Measurements from ENCODE around the gene FGD2.
A peak's percentile ranks its signal among the peaks of the same experiment; 100 is the strongest.

FGD2 gene

GRCh38 chr6:37006793-37007339 is 1.4 kb downstream of the FGD2 start:
- DNase-seq (ENCODE audit: low read depth): peak; percentile 41
- TF ChIP-seq CTCF (conservative IDR thresholded peaks at IDR 0.05; ENCODE audit: control insufficient read depth, insufficient read depth, low read depth, low read length): no peak
- no peak overlapping the region for H3K4me3 ChIP-seq (ENCODE audit: control insufficient read depth, low read depth, low read length)

- DNase-seq (ENCODE audit: low read depth): no peak
- H3K4me3 ChIP-seq (ENCODE audit: control insufficient read depth, low read depth, low read length): no peak overlapping the region
- TF ChIP-seq CTCF (conservative IDR thresholded peaks at IDR 0.05; ENCODE audit: control insufficient read depth, insufficient read depth, low read depth, low read length): no peak
Measured at GRCh38 chr6:37007340-37008043, 2.0 kb downstream of the FGD2 start.

DNA sequence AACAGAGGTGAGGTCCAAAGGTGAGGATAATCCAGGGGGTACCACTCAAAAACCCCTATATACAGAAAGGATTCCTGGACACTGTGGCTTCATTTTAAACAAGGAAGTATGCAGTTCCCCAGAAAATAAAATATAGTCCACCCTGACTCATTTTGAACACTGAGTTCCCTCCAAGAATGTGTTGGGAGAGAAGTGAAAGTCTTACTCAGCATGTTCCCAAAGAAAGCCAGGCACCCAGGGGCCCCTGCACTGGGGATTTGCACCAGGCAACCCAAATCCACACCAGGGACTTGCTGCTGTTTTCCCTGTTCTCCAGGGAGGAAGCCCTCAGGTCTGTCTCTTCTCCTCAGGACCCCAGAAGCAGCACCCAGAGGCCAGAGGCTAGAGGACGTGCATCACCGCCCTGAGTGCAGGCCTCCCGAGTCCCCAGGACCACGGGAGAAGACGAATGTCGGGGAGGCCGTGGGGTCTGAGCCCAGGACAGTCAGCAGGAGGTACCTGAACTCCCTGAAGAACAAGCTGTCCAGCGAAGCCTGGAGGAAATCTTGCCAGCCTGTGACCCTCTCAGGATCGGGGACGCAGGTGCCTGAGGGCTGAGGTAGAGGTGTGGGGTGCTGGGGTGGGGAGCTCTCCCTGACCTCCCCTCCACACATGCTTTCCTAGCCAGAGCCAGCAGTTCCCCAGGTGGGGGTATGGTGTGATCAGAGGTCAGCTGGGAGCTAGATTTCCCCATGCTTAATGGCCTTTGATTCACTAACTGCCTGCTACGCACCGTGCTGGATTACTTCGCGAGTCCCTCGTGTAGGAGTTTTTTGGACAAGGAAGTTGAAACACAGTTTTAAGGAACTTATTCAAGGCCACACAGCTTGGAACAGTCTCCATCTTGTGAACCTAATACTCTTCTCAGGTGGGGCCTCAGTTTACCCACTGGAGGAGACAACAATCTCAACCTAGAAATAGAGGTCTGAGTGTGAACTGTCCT is 3.3 kb downstream of the FGD2 start:
- peak; percentile 11 for DNase-seq (ENCODE audit: low read depth)
- no peak overlapping the region for H3K4me3 ChIP-seq (ENCODE audit: control insufficient read depth, low read depth, low read length)
- no peak for TF ChIP-seq CTCF (conservative IDR thresholded peaks at IDR 0.05; ENCODE audit: control insufficient read depth, insufficient read depth, low read depth, low read length)

GRCh38 chr6:37010402-37010892 is 5.0 kb downstream of the FGD2 start:
- no peak overlapping the region for H3K4me3 ChIP-seq (ENCODE audit: control insufficient read depth, low read depth, low read length)
- no peak for TF ChIP-seq CTCF (conservative IDR thresholded peaks at IDR 0.05; ENCODE audit: control insufficient read depth, insufficient read depth, low read depth, low read length)
- DNase-seq (ENCODE audit: low read depth): no peak

GRCh38 chr6:37011656-37012378 is 6.4 kb downstream of the FGD2 start:
- no peak overlapping the region for H3K4me3 ChIP-seq (ENCODE audit: control insufficient read depth, low read depth, low read length)
- DNase-seq (ENCODE audit: low read depth): peak; percentile 71
- no peak for TF ChIP-seq CTCF (conservative IDR thresholded peaks at IDR 0.05; ENCODE audit: control insufficient read depth, insufficient read depth, low read depth, low read length)
